GM19395 (cell line): Measurements from ENCODE around the gene CPLX3.

ENCODE experiments used
- ATAC-seq: cut with Tn5 transposase; IDR thresholded peaks from one replicate; pipeline ENCODE4 v1.9.1; 2021; ENCODE audit warnings: mild to moderate bottlenecking, moderate library complexity; ENCODE audit not compliant: unreplicated experiment

Gene CPLX3

GRCh38 chr15:74801311-74801997 is 25.0 kb upstream of the CPLX3 start:
- no peak for ATAC-seq

- no peak for ATAC-seq
Observed at GRCh38 chr15:74802290-74802689, 24.1 kb upstream of the CPLX3 start.

- no peak for ATAC-seq
Observed at GRCh38 chr15:74802862-74803447, 23.5 kb upstream of the CPLX3 start.

GRCh38 chr15:74804935-74805334 is 21.5 kb upstream of the CPLX3 start:
- no peak for ATAC-seq

- no peak for ATAC-seq
Observed at GRCh38 chr15:74807282-74807681, 19.1 kb upstream of the CPLX3 start.

GRCh38 chr15:74808078-74808839 is 18.2 kb upstream of the CPLX3 start:
- ATAC-seq = no peak

GRCh38 chr15:74808840-74809229 is 17.6 kb upstream of the CPLX3 start:
- no peak for ATAC-seq

GRCh38 chr15:74809242-74809641 is 17.2 kb upstream of the CPLX3 start:
- ATAC-seq = no peak

- no peak for ATAC-seq
Observed at GRCh38 chr15:74809956-74810355, 16.5 kb upstream of the CPLX3 start.

- ATAC-seq = no peak
Observed at GRCh38 chr15:74812533-74812932, 13.9 kb upstream of the CPLX3 start, which contains the start of gene LMAN1L. LMAN1L (plus strand) TSS chr15:74812835; CDS start chr15:74812855, 20 bp downstream.

- no peak for ATAC-seq
Observed at GRCh38 chr15:74815121-74815934, 11.1 kb upstream of the CPLX3 start.

GRCh38 chr15:74815961-74816360 is 10.5 kb upstream of the CPLX3 start:
- no peak for ATAC-seq

- ATAC-seq = no peak
Observed at GRCh38 chr15:74816624-74817369, 9.6 kb upstream of the CPLX3 start.

- ATAC-seq = no peak
Observed at GRCh38 chr15:74817370-74817737, 9.1 kb upstream of the CPLX3 start.

GRCh38 chr15:74820056-74820455 is 6.4 kb upstream of the CPLX3 start:
- no peak for ATAC-seq

- peak; percentile 81 for ATAC-seq
Observed at GRCh38 chr15:74821091-74821789, 5.2 kb upstream of the CPLX3 start.

GRCh38 chr15:74821790-74822158 is 4.7 kb upstream of the CPLX3 start:
- no peak for ATAC-seq

- ATAC-seq = no peak
Observed at GRCh38 chr15:74822233-74822632, 4.2 kb upstream of the CPLX3 start.

GRCh38 chr15:74823324-74823723 is 3.1 kb upstream of the CPLX3 start:
- no peak for ATAC-seq

- ATAC-seq = no peak
Observed at GRCh38 chr15:74824976-74825375, 1.5 kb upstream of the CPLX3 start.
